GM18526 (cell line): ENCODE data around the gene PISD.

Source experiments
- POLR2A ChIP-seq: IDR thresholded peaks from 3 replicates; pipeline ENCODE4 v1.6.1; 2011; ENCODE audit not compliant: insufficient read length; ENCODE audit errors: extremely low read depth

PISD gene

GRCh38 chr22:31603574-31603973 is 58.4 kb downstream of the PISD start:
- TF ChIP-seq POLR2A = no peak

- TF ChIP-seq POLR2A = no peak
These were observed 58.9 kb downstream of the PISD start for GRCh38 chr22:31603081-31603525.

- no peak for TF ChIP-seq POLR2A
These were observed 59.6 kb downstream of the PISD start for GRCh38 chr22:31602259-31602952.

GRCh38 chr22:31595271-31595670 is 66.7 kb downstream of the PISD start:
- no peak for TF ChIP-seq POLR2A

GRCh38 chr22:31588970-31589675 is 72.9 kb downstream of the PISD start:
- no peak for TF ChIP-seq POLR2A

- TF ChIP-seq POLR2A = no peak
These were observed 75.7 kb downstream of the PISD start for GRCh38 chr22:31586137-31586920.

- TF ChIP-seq POLR2A = no peak
These were observed 76.7 kb downstream of the PISD start for GRCh38 chr22:31585161-31585859.

- no peak for TF ChIP-seq POLR2A
These were observed 77.2 kb downstream of the PISD start for GRCh38 chr22:31584804-31585160.

- no peak for TF ChIP-seq POLR2A
These were observed 78.0 kb downstream of the PISD start for GRCh38 chr22:31583861-31584485.

- no peak for TF ChIP-seq POLR2A
These were observed 82.2 kb downstream of the PISD start for GRCh38 chr22:31579835-31580242.

- TF ChIP-seq POLR2A = no peak
These were observed 83.8 kb downstream of the PISD start for GRCh38 chr22:31578171-31578570.

GRCh38 chr22:31577711-31578110 is 84.3 kb downstream of the PISD start:
- no peak for TF ChIP-seq POLR2A

- no peak for TF ChIP-seq POLR2A
These were observed 86.8 kb downstream of the PISD start for GRCh38 chr22:31575190-31575589.

- TF ChIP-seq POLR2A = no peak
These were observed 87.9 kb downstream of the PISD start for GRCh38 chr22:31574055-31574670.

GRCh38 chr22:31572939-31573338 is 89.1 kb downstream of the PISD start:
- no peak for TF ChIP-seq POLR2A

- TF ChIP-seq POLR2A = no peak
These were observed 92.9 kb downstream of the PISD start for GRCh38 chr22:31569126-31569525.
